Coronary artery (tissue), 2 donors: Measurements from ENCODE around the gene SERPINB12.

Experiments used
- DNase-seq: peaks from one replicate; pipeline ENCODE4 v3.0.0-alpha.2; 2017; ENCODE audit warnings: low spot score
- H3K27ac ChIP-seq, 2 donors: fragments of 200-600 bp; sonication (generic); one replicate each; pipeline ENCODE4 v1.5.1; 2016 to 2019
- H3K4me3 ChIP-seq: fragments of 200-600 bp; sonication (generic); 2 replicates; pipeline ENCODE4 v1.5.1; 2016; ENCODE audit warnings: mild to moderate bottlenecking, moderate library complexity
- CTCF ChIP-seq: fragments of 200-600 bp; sonication (generic); IDR thresholded peaks from one replicate; pipeline ENCODE4 v1.5.1; 2019; ENCODE audit warnings: antibody characterized with exemption

Gene SERPINB12

DNA sequence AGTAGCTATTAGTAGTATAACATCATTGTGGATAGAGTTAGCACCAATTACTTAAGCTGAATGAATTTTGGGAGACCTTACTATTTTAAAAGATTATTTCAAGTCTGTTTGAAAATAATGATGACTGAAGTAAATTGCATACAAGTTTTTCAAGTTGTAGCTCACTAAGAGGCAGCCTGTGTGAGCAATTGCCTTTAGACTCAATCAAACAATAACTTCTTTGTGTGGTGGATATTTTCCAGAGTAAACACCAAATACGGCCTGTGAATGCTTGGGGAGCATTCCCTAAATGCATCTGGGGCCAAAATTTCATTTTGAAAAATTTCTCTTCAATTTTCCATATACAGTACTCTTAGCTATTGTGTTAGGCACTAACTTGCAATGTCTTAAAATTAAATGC lies 7.9 kb downstream of the SERPINB12 start:
- TF ChIP-seq CTCF, result no peak
- DNase-seq, result no peak
- no peak overlapping the region for H3K4me3 ChIP-seq
- no peak overlapping the region for H3K27ac ChIP-seq

DNA sequence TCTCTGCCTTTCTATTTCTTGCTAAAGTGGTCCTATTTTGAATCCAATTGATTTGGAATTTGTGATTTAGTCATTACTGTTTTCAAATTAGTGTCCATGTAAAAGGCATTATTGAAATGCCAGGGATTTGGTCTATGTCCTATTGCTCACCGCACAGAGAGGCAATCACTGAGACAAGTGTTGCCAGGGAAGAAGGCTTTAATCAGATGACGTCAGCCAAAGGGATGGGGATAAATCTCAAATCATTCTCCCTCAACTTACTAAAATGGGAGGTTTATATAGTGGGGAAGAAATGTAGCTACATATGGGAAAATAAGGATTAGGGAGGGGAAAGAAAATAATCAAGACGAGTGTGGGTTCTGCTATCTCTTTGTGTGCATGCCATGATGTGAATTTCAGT lies 9.6 kb downstream of the SERPINB12 start:
- TF ChIP-seq CTCF, result no peak

DNA sequence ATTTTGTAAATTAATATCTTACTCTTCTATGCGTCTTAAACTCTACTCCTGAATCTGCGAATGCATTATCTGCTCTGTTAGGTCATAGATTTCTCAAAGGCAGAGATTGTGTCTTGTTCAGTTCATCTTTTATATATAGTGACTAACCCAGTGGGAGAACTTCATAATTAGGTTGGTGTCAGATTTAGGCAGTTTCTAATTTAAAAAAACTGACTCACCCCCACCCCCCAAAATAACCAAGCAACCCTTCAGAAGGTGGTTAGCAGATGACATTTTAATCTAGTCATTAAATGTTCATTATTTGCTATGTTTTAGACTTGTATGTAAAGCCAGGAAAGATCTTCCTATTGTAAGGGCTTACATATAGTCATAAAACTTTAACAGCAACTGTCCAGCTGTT lies 10.4 kb downstream of the SERPINB12 start:
- no peak for TF ChIP-seq CTCF

More for the DNA sequence above, 9.6 kb downstream of the SERPINB12 start:
- no peak for DNase-seq
- Histone ChIP-seq H3K4me3 (no peak overlapping the region), H3K27ac (no peak overlapping the region)

GRCh38 chr18:63553081-63553480 lies 10.9 kb downstream of the SERPINB12 start:
- H3K4me3 ChIP-seq, result no peak overlapping the region
- H3K27ac ChIP-seq, result peak overlapping the region in 1 of 2 donors; percentile 5
- no peak for DNase-seq
- no peak for TF ChIP-seq CTCF

More for the DNA sequence above, 10.4 kb downstream of the SERPINB12 start:
- Histone ChIP-seq H3K4me3 (no peak overlapping the region), H3K27ac (no peak overlapping the region)
- DNase-seq, result no peak

- no peak for TF ChIP-seq CTCF
- H3K4me3 ChIP-seq, result no peak overlapping the region
- no peak overlapping the region for H3K27ac ChIP-seq
- DNase-seq, result no peak
Observed at GRCh38 chr18:63559567-63560491, 17.7 kb downstream of the SERPINB12 start.

- no peak for DNase-seq
- Histone ChIP-seq H3K4me3 (no peak overlapping the region), H3K27ac (no peak overlapping the region)
- TF ChIP-seq CTCF, result no peak
Observed at GRCh38 chr18:63562284-63562683, 20.1 kb downstream of the SERPINB12 start.

- no peak overlapping the region for H3K4me3 ChIP-seq
- no peak for DNase-seq
- no peak for TF ChIP-seq CTCF
Observed at GRCh38 chr18:63564021-63564420, 21.9 kb downstream of the SERPINB12 start.

More at GRCh38 chr18:63564021-63564420, 21.9 kb downstream of the SERPINB12 start:
- H3K27ac ChIP-seq, result no peak overlapping the region
